ENCODE data around the gene NR1I2.
A peak's percentile ranks its signal among the peaks of the same experiment; 100 is the strongest.

The NR1I2 gene

DNA sequence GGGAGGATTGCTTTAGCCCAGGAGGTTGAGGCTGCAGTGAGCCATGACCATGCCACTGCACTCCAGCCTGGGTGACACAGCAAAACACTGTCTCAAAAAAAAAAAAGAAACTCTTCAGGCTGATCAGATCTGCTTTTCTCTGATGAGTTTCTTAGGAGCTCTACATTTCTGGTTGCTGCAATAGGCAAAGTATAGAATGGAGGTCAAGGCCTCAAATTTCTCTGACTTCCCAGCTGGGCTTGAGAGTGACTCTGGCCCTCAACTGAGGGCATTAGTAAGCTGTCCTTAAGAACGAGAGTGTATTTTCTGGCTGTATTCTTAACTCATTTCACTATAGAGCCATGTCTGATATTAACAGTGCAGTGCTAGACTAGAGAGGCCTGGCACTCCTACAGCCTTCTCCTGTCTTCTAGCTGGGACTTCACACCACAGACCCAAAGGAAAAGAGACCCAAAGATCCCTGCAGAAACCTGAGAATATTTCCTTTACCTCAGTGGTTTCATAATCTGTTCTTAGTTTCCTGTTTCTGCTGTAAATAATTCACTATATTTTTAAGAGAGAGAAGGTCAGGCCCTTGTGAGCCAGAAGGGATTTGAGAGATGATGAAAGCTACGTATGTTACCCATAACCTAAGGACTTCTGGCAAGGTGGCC, 2.0 kb upstream of the NR1I2 start:
- DNase-seq, result no peak

GRCh38 chr3:119782460-119782859, 559 bp downstream of the NR1I2 start:
- DNase-seq, result no peak

DNA sequence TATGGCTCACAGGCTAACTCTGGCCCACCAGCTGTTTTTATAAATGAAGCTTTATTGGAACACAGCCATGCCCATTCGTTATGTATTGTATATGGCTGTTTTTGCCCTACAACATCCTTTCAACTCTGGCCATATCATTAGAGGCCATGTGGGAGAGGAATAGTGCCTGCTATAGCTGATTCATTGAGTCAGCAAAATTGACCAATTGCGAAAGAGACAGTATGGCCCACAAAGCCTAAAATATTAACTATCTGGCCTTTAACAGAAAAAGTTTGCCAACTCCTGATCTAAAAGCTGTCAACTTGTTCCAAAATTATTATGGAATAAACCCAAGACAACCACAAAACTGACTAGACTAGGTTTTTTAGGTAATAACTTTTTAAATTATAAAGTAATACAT, 1.4 kb downstream of the NR1I2 start:
- DNase-seq, result no peak

- DNase-seq, result no peak
These were observed 2.0 kb downstream of the NR1I2 start for GRCh38 chr3:119783883-119784282.

GRCh38 chr3:119786409-119786808, 4.5 kb downstream of the NR1I2 start:
- no peak for DNase-seq

DNA sequence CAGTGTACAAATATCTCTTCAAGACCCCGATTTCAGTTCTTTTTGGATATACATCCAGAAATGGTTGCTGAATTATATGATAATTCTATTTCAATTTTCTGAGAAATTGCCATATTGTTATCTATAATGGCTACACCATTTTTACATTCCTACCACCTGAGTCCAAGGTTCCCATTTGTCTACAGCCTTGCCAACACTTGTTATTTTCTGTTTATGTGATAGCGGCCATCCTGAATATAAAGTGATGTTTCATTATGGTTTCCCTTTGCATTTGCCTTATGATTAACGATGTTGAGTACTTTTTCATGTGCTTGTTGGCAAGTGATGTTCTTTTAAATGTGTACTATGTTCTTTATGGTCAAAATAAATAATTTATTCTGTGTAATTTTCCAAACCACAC, 8.5 kb downstream of the NR1I2 start:
- DNase-seq, result no peak

DNA sequence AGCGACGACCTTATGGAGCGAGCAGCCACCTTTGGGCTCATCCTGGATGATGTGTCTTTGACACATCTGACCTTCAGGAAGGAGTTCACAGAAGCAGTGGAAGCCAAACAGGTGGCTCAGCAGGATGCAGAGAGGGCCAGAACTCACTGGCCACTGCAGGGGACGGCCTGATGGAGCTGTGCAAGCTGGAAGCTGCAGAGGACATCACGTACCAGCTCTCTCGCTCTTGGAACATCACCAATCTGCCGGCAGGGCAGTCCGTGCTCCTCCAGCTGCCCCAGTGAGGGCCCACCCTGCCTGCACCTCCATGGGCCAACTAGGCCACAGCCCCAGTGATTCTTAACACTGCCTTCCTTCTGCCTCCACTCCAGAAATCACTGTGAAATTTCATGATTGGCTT, 10.4 kb downstream of the NR1I2 start:
- DNase-seq, result no peak

DNA sequence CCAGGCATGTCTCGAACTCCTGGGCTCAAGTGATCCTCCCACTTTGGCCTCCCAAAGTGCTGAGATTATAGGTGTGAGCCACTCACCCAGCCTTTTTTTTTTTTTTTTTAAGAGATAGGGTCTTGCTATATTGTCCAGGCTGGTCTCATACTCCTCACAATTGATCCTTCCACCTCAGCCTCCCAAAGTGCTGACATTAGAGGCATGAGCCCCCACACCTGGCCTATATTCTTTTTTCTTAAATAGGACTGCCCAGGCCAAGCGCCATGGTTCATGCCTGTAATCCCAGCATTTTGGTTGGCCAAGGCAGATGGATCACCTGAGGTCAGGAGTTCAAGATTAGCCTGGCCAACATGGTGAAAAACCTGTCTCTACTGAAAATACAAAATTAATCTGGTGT, 12.5 kb downstream of the NR1I2 start:
- DNase-seq, result no peak

GRCh38 chr3:119794971-119795612, 13.2 kb downstream of the NR1I2 start:
- DNase-seq, result no peak

- DNase-seq, result no peak
These were observed 13.9 kb downstream of the NR1I2 start for GRCh38 chr3:119795849-119796248.

GRCh38 chr3:119796368-119796767, 14.5 kb downstream of the NR1I2 start:
- DNase-seq, result no peak

DNA sequence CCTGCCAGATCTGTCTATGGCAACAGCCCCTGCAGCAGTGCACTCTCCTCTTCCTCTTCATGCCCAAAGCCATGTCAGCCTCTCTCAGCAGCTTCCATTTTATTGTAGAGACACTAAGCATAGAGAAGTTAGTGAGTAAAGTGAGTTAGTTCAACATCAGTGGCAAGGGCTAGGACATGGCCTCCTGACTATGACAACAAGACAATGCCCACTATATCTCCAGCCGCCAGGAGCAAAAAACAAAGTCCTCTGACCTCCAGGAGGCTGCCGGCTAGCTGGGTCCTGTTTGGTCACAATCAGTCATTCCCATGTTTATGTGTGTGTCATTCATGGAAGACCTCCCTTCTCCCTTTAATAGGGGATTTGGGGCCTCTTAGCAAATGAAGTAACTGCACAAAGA, 14.9 kb downstream of the NR1I2 start:
- DNase-seq, result no peak

DNA sequence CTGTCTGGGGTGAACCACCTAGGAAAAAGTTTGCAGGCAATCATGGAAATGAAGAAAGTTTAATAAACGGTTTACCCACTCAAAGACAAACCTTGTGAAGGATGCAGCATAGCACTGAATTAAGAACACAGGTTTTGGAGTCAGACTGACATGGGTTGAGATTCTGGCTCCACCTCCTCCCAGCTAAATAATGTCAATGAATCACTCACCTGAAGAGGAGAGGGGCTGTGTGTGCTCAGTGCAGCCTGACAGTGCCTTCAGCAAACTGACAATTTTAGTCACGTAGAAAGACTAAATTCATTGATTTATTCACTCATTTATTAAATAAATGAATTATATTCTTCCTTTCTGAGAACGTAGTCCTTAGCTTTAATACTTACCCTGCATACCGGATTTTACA, 18.9 kb downstream of the NR1I2 start:
- DNase-seq, result no peak

- no peak for DNase-seq
These were observed 26.3 kb downstream of the NR1I2 start for GRCh38 chr3:119808244-119808643.

- no peak for DNase-seq
These were observed 26.9 kb downstream of the NR1I2 start for GRCh38 chr3:119808843-119809242.

GRCh38 chr3:119809249-119810017, 27.5 kb downstream of the NR1I2 start:
- no peak for DNase-seq

GRCh38 chr3:119810018-119810435, 28.1 kb downstream of the NR1I2 start:
- peak; percentile 84 for DNase-seq

DNA sequence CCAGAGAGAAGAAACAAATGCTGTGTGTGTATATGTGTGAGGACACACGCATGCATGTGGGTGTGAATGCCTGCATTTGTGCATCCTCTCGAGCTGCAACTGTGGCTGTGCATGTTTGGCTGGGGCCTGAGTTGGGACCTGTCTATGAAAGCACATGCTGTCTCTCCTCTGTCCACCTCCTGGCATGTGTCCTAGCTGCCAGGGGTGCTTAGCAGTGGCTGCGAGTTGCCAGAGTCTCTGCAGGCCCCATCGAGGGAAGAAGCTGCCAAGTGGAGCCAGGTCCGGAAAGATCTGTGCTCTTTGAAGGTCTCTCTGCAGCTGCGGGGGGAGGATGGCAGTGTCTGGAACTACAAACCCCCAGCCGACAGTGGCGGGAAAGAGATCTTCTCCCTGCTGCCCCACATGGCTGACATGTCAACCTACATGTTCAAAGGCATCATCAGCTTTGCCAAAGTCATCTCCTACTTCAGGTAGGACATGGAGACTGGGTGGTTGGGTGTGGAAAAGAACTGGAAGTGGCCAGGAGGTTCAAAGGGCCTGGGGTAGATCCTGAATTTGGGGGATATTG, 30.7 kb downstream of the NR1I2 start:
- DNase-seq, result no peak

- DNase-seq, result no peak
These were observed 33.8 kb downstream of the NR1I2 start for GRCh38 chr3:119815716-119816115.

- DNase-seq, result no peak
These were observed 35.2 kb downstream of the NR1I2 start for GRCh38 chr3:119817071-119817470.

DNA sequence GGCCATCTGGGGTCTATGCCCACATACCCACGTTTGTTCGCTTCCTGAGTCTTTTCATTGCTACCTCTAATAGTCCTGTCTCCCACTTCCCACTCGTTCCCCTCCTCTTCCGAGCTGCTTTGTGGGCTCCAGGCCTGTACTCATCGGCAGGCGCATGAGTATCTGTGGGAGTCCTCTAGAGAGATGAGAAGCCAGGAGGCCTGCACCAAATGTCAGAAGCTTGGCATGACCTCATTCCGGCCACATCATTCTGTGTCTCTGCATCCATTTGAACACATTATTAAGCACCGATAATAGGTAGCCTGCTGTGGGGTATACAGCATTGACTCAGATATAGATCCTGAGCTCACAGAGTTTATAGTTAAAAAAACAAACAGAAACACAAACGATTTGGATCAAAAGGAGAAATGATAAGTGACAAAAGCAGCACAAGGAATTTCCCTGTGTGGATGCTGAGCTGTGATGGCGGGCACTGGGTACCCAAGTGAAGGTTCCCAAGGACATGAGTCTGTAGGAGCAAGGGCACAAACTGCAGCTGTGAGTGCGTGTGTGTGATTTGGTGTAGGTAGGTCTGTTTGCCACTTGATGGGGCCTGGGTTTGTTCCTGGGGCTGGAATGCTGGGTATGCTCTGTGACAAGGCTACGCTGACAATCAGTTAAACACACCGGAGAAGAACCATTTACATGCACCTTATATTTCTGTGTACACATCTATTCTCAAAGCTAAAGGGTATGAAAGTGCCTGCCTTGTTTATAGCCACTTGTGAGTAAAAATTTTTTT, 35.9 kb downstream of the NR1I2 start:
- no peak for DNase-seq

DNA sequence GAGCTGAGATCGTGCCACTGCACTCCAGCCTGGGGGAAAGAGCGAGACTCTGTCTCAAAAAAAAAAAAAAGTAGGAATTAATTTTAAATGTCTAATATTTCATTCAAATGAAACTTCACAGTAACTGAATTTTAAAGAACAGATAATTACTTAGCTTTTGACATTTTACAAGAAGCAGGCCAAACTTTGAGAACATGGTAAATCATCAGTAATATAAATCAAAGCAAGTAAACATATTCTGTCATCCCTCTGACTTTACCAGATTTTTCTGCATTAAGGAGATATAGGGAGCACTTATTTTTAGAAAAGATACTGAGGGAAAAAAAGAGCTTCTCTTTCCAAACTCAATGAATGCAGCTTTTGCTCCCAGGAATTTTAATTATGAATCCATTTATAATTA, 37.0 kb downstream of the NR1I2 start:
- DNase-seq, result no peak

DNA sequence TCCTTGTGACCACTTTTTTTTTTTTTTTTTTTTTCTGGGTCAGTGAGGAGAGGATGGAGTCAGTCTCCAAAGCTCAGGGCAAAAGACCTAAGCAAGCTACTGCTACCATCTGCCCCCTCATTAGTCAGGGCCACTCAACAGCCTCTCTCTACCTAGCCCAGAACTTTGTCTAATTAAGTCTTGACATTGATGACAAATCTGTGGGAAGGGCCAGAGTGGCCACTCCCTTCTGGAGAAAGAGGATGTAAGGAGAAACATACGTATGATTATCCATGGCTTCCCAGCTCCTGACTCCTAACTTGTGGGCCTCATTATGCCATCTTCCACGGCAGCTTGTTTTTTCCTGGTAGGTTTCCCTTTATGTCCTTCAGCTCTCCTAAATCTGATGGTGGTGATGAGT, 37.9 kb downstream of the NR1I2 start:
- DNase-seq, result no peak
